Right lobe of liver (tissue), 4 donors: Measurements from ENCODE around the gene G6PD.
"Not testable (repeated sequence)": the region's sequence is repeated elsewhere in the genome, so short reads cannot be mapped to it uniquely, and the experiment has no call there.

Source experiments
- CTCF ChIP-seq, 4 donors: fragments of 200-600 bp in 3 of 4; fragments of 450-650 bp in 1 of 4; IDR thresholded peaks; one replicate each; pipeline versions ENCODE4 v1.5.1 to v1.8.0; 2016 to 2022; ENCODE audit warnings: antibody characterized with exemption in 4 of 4, mild to moderate bottlenecking in 2 of 4
- POLR2A ChIP-seq: fragments of 450-650 bp; IDR thresholded peaks from one replicate; pipeline ENCODE4 v1.6.1; 2017; ENCODE audit warnings: antibody characterized with exemption, mild to moderate bottlenecking
- donor health status: DM: no; HTN: no; CAD: no.
- donor health status: DM: no; HTN: no; CAD: no.
- donor health status: DM: no; HTN: yes; CAD: no.

- not testable (repeated sequence) for TF ChIP-seq CTCF (IDR thresholded peaks at IDR 0.05); POLR2A
These were observed 13.7 kb upstream of the G6PD start for GRCh38 chrX:154560326-154560725.
